ENCODE data around the gene MICAL1. TPM values are rescaled to one million over a fixed set of nuclear protein-coding genes. Genes with fewer than 3 reads are reported as not detected.
A peak's percentile ranks its signal among the peaks of the same experiment; 100 is the strongest.
"Not testable (repeated sequence)": the region's sequence is repeated elsewhere in the genome, so short reads cannot be mapped to it uniquely, and the experiment has no call there.

The MICAL1 gene
- total and polyA plus RNA-seq, 5 donors from 2014 or later: 14.6 to 166 (median 17.9) TPM

GRCh38 chr6:109465772-109466171 is 10.2 kb upstream of the MICAL1 start:
- H3K27ac Mint-ChIP-seq: peak overlapping the region; percentile 20 to 42 (median 27)
- H3K36me3 ChIP-seq (ENCODE audit: control insufficient read depth, insufficient read depth, low read length): peaks cover 94% of the 10 kb centered on the region

GRCh38 chr6:109461733-109462526 is 6.4 kb upstream of the MICAL1 start:
- peaks cover 35% of the 10 kb centered on the region for H3K4me1 ChIP-seq (ENCODE audit: control insufficient read depth, insufficient read depth, low read length, poor library complexity, severe bottlenecking)
- H3K36me3 Mint-ChIP-seq: peaks cover 30% of the 10 kb centered on the region
- H3K4me3 ChIP-seq (ENCODE audit: low read depth, low read length): no peak overlapping the region
- ATAC-seq (ENCODE audit: low read depth in 2 of 2): no peak
- no peaks in the 10 kb centered on the region for H3K9me3 ChIP-seq (ENCODE audit: control insufficient read depth in 2 of 2, low read length in 2 of 2)
- peaks cover 32 to 70% (median 58%) of the 10 kb centered on the region in 4 donors for H3K4me1 Mint-ChIP-seq
- no peaks in the 10 kb centered on the region for H3K27me3 ChIP-seq (ENCODE audit: control insufficient read depth, insufficient read depth, low read length)
- peak overlapping the region in 2 of 4 donors; percentile 29 to 68 for H3K4me3 Mint-ChIP-seq
- no peaks in the 10 kb centered on the region for H3K27me3 Mint-ChIP-seq
- no peaks in the 10 kb centered on the region for H3K9me3 Mint-ChIP-seq
- peak overlapping the region; percentile 96 for H3K27ac ChIP-seq (ENCODE audit: insufficient read depth, low read length, poor library complexity, severe bottlenecking)
- peaks cover 56% of the 10 kb centered on the region for H3K36me3 ChIP-seq (ENCODE audit: control insufficient read depth, insufficient read depth, low read length)
- no peak for DNase-seq
- peak overlapping the region; percentile 33 to 63 (median 49) for H3K27ac Mint-ChIP-seq

More at GRCh38 chr6:109465772-109466171, 10.2 kb upstream of the MICAL1 start:
- Mint-ChIP-seq H3K4me3 (peak overlapping the region in 2 of 4 donors; percentile 21 to 23), H3K4me1 (peaks cover 19 to 75% (median 54%) of the 10 kb centered on the region in 4 donors), H3K9me3 (no peaks in the 10 kb centered on the region), H3K36me3 (peaks cover 64% of the 10 kb centered on the region), H3K27me3 (no peaks in the 10 kb centered on the region)
- no peak overlapping the region for H3K4me3 ChIP-seq (ENCODE audit: low read depth, low read length)
- H3K4me1 ChIP-seq (ENCODE audit: control insufficient read depth, insufficient read depth, low read length, poor library complexity, severe bottlenecking): peaks cover 9% of the 10 kb centered on the region
- ATAC-seq (ENCODE audit: low read depth in 2 of 2) (no peak), DNase-seq (no peak)
- no peaks in the 10 kb centered on the region for H3K27me3 ChIP-seq (ENCODE audit: control insufficient read depth, insufficient read depth, low read length)
- no peak overlapping the region for H3K27ac ChIP-seq (ENCODE audit: insufficient read depth, low read length, poor library complexity, severe bottlenecking)
- no peaks in the 10 kb centered on the region for H3K9me3 ChIP-seq (ENCODE audit: control insufficient read depth in 2 of 2, low read length in 2 of 2)

- peaks cover 42% of the 10 kb centered on the region for H3K4me1 ChIP-seq (ENCODE audit: control insufficient read depth, insufficient read depth, low read length, poor library complexity, severe bottlenecking)
- peaks cover 49% of the 10 kb centered on the region for H3K36me3 ChIP-seq (ENCODE audit: control insufficient read depth, insufficient read depth, low read length)
- not testable (repeated sequence) for H3K9me3 ChIP-seq (ENCODE audit: control insufficient read depth in 2 of 2, low read length in 2 of 2); H3K4me3 Mint-ChIP-seq; H3K27me3 Mint-ChIP-seq; ATAC-seq (ENCODE audit: low read depth in 2 of 2); H3K9me3 Mint-ChIP-seq; H3K4me3 ChIP-seq (ENCODE audit: low read depth, low read length); H3K27me3 ChIP-seq (ENCODE audit: control insufficient read depth, insufficient read depth, low read length); DNase-seq
- peaks cover 30% of the 10 kb centered on the region for H3K36me3 Mint-ChIP-seq
- H3K4me1 Mint-ChIP-seq: peaks cover 34 to 77% (median 60%) of the 10 kb centered on the region in 4 donors
- peak overlapping the region in 1 of 3 donors; percentile 60 for H3K27ac Mint-ChIP-seq
- peak overlapping the region; percentile 96 for H3K27ac ChIP-seq (ENCODE audit: insufficient read depth, low read length, poor library complexity, severe bottlenecking)
Measured at GRCh38 chr6:109461205-109461604, 5.6 kb upstream of the MICAL1 start.

GRCh38 chr6:109460161-109460829 is 4.7 kb upstream of the MICAL1 start:
- Mint-ChIP-seq H3K4me1 (peaks cover 32 to 69% (median 53%) of the 10 kb centered on the region in 4 donors), H3K9me3 (no peaks in the 10 kb centered on the region), H3K36me3 (peaks cover 22% of the 10 kb centered on the region), H3K27ac (peak overlapping the region; percentile 22 to 67 (median 43)), H3K27me3 (peaks cover under 1% of the 10 kb centered on the region), H3K4me3 (no peak overlapping the region)
- Histone ChIP-seq H3K27ac (ENCODE audit: insufficient read depth, low read length, poor library complexity, severe bottlenecking) (peak overlapping the region; percentile 96), H3K9me3 (ENCODE audit: control insufficient read depth in 2 of 2, low read length in 2 of 2) (no peaks in the 10 kb centered on the region), H3K36me3 (ENCODE audit: control insufficient read depth, insufficient read depth, low read length) (peaks cover 40% of the 10 kb centered on the region), H3K4me1 (ENCODE audit: control insufficient read depth, insufficient read depth, low read length, poor library complexity, severe bottlenecking) (peaks cover 46% of the 10 kb centered on the region), H3K4me3 (ENCODE audit: low read depth, low read length) (no peak overlapping the region), H3K27me3 (ENCODE audit: control insufficient read depth, insufficient read depth, low read length) (no peaks in the 10 kb centered on the region)
- ATAC-seq (ENCODE audit: low read depth in 2 of 2): no peak
- no peak for DNase-seq

GRCh38 chr6:109458774-109459531 is 3.4 kb upstream of the MICAL1 start:
- Histone ChIP-seq H3K27ac (ENCODE audit: insufficient read depth, low read length, poor library complexity, severe bottlenecking) (peak overlapping the region; percentile 96), H3K4me1 (ENCODE audit: control insufficient read depth, insufficient read depth, low read length, poor library complexity, severe bottlenecking) (peaks cover 46% of the 10 kb centered on the region), H3K4me3 (ENCODE audit: low read depth, low read length) (no peak overlapping the region), H3K36me3 (ENCODE audit: control insufficient read depth, insufficient read depth, low read length) (peaks cover 27% of the 10 kb centered on the region), H3K9me3 (ENCODE audit: control insufficient read depth in 2 of 2, low read length in 2 of 2) (no peaks in the 10 kb centered on the region), H3K27me3 (ENCODE audit: control insufficient read depth, insufficient read depth, low read length) (no peaks in the 10 kb centered on the region)
- peaks cover 15% of the 10 kb centered on the region for H3K36me3 Mint-ChIP-seq
- DNase-seq (peak in 1 of 3 donors; percentile 69), ATAC-seq (ENCODE audit: low read depth in 2 of 2) (peak; percentile 51 to 58)
- H3K27ac Mint-ChIP-seq: peak overlapping the region; percentile 67 to 84 (median 83)
- H3K9me3 Mint-ChIP-seq: no peaks in the 10 kb centered on the region
- H3K4me3 Mint-ChIP-seq: peak overlapping the region in 2 of 4 donors; percentile 13 to 35
- peaks cover 29 to 70% (median 49%) of the 10 kb centered on the region in 4 donors for H3K4me1 Mint-ChIP-seq
- H3K27me3 Mint-ChIP-seq: peaks cover 5% of the 10 kb centered on the region

GRCh38 chr6:109457562-109457996 is 2.0 kb upstream of the MICAL1 start:
- Mint-ChIP-seq H3K4me3 (peak overlapping the region; percentile 77 to 87 (median 86)), H3K36me3 (peaks cover 15% of the 10 kb centered on the region), H3K9me3 (no peaks in the 10 kb centered on the region), H3K27ac (peak overlapping the region in 2 of 3 donors; percentile 86 to 93), H3K27me3 (peaks cover 5% of the 10 kb centered on the region), H3K4me1 (peaks cover 29 to 77% (median 50%) of the 10 kb centered on the region in 4 donors)
- H3K9me3 ChIP-seq (ENCODE audit: control insufficient read depth in 2 of 2, low read length in 2 of 2): no peaks in the 10 kb centered on the region
- H3K4me1 ChIP-seq (ENCODE audit: control insufficient read depth, insufficient read depth, low read length, poor library complexity, severe bottlenecking): peaks cover 60% of the 10 kb centered on the region
- no peaks in the 10 kb centered on the region for H3K27me3 ChIP-seq (ENCODE audit: control insufficient read depth, insufficient read depth, low read length)
- H3K4me3 ChIP-seq (ENCODE audit: low read depth, low read length): no peak overlapping the region
- peak overlapping the region; percentile 96 for H3K27ac ChIP-seq (ENCODE audit: insufficient read depth, low read length, poor library complexity, severe bottlenecking)
- peaks cover 16% of the 10 kb centered on the region for H3K36me3 ChIP-seq (ENCODE audit: control insufficient read depth, insufficient read depth, low read length)
- ATAC-seq (ENCODE audit: low read depth in 2 of 2): no peak
- no peak for DNase-seq
